Activated gamma-delta T cell treated with Interleukin-2 at 50 U/mL for 16 hours (primary cell): ENCODE measurements around the gene ANK2.

Experiments used
- DNase-seq: peaks from one replicate; pipeline ENCODE4 v3.0.0-alpha.2; 2020

The ANK2 gene

DNA sequence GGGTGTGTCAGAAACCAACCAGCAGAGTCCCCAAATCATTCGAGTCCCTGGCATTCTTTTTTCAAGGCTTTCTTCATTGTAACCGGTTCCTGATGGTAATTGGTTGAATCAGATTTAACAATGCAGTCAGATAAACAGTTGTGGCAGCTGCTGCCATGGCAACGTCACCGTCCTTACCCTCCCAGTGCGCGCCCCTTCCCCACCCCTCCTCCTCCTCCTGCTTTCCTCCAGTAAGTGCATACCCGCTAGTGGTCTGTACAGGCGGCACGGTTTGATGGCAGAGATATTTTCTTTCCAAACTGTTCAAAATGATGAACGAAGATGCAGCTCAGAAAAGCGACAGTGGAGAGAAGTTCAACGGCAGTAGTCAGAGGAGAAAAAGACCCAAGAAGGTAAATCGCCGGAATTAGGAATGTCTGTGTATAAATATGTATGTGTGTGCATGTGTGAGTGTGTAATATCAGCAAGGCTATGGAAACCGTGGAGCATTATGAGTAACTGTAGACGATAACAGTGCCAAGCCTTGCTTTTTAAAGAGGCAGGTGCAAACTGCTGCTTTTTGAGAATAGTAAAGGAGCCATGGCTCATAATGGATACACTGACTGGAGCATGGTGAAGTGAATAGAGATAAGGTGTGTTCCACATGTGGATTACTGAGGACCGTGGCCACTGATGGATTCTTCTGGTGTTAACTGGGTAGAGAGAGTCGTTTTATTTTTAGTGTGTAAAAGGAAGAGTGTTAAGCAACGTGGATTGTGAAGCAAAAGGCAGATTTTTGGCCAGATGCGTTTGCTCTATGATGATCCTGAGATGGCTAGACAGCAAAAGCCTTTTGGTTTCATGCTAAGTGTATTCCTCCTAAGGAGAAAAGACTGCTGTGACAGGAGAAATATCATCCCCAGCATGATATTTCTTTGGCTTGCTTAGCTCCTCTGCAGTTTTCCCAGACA, at the start of gene ANK2:
Gene ANK2 (plus strand): TSS at position 233 of the 950 bp plus-strand sequence. CDS start 76 bp downstream, at position 309.
- no peak for DNase-seq

DNA sequence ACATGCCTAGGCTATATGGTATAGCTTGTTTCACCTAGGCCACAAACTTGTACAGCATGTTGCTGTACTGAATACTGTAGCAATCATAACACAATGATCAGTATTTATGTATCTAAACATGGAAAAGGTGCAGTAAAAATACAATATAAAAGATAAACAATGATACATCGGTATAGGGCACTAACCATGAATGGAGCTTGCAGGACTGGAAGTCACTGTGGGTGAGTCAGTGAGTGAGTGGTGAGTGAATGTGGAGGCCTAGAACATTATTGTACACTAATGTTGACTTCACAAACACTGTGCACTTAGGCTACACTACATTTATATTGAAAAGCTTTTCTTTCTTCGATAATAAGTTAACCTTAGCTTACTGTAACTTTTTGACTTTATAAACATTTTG, 45.6 kb upstream of the ANK2 start:
- DNase-seq = no peak

DNA sequence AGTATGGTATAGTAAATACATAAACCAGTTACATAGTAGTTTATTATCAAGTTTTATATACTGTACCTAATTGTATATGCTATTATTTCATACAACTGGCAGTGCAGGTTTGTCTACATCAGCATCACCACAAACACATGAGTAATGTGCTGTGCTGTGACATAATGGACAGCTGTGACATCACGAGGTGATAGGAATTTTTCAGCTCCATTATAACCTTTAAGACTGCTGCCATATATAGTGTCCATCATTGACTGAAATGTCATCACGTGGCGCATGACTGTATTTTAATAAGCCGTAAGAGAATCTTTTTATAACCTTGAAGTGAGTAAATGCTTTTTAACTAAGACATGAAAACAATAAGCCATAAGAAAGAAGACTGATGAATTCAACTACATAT, 44.8 kb upstream of the ANK2 start:
- no peak for DNase-seq

DNA sequence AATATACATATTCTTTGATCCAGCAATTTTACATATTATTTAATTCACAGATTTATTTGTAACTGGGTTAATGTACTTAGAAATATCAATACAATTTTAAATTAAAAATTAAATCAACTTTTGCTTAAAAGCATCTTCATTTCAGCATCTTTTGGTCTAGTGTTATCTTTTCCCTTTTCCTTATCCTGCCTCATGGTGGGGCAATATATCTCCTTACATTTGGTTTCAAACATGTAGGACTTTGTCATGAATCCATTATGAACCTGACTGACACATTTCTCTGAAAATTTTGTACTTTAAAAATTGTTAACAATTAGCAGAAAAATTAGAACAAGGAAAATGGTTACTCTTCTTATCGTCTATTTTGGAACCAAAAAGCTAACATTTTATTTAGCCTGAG, 42.8 kb upstream of the ANK2 start:
- DNase-seq = no peak

DNA sequence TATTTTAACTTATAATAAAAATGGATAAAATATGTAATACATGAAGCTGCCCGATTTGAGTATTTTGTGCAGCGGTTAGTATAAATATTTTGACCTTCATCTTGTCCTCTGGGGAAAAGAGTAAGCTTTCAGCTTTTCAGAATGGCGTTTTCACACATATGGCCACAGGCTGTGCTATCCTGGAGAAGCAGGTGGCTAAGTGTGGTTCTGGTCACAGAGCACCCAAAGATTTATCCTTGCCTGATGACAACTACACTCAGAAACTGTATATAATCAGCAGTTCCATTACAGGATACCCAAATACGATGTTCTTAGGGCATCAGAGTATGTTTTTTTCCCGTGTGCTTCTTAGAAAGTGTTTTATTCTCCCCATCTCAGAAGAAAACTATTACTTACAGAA, 42.3 kb upstream of the ANK2 start:
- DNase-seq = no peak

DNA sequence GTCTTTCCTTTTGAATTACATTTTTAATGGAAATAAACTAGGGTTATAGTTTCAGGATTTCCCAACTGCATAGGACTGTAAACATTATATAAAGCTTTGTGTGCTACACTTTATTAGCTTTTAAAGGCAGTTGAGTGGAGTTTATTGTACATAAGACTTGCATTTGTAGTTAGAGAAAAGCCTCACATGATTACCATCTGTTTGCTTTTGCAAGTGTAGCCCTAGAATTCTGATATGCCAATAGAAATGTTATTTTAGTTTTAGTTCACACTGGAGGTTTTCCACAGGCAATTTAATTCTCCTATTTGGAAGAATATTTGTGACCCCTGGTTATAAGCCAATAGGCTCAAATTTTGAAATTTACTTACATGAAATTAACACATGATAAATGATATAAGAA, 41.3 kb upstream of the ANK2 start:
- no peak for DNase-seq

DNA sequence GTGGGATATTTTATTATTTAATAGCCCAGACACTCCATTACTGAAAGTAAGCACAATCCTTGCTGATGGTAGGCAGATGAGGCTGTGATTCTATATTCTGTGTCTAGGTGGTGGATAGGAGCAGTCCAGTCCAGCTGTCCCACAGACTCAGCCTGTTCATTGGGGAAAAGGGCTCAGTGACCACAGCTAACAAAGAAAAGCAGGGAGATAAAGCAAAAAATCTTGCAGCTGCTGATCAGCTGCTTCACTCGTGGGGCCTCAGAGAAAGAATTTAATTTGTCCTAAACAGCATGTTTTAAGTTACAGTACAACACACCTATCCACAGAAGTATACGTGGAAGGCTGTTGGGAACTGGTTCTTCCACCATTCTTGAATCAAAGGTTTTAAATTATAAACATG, 40.7 kb upstream of the ANK2 start:
- DNase-seq = no peak

DNA sequence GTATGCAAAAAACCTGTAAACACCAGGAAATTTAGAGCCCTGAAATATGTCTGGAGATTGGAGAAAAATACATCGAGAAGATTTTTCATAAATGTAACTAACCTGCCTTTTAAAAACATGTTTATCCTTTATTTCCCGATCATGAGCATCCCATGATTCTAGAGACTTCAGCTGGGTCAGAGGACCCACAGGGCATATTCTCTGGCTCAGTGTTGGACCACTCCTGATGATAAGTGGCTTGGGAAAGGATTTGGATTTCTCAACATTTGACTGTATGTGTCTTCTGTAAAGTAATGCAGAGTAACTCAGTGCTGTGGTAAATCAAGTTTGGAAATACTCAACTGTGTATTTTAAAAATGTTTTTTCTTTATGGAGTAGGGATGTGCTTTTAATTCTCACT, 40.0 kb upstream of the ANK2 start:
- DNase-seq = no peak

DNA sequence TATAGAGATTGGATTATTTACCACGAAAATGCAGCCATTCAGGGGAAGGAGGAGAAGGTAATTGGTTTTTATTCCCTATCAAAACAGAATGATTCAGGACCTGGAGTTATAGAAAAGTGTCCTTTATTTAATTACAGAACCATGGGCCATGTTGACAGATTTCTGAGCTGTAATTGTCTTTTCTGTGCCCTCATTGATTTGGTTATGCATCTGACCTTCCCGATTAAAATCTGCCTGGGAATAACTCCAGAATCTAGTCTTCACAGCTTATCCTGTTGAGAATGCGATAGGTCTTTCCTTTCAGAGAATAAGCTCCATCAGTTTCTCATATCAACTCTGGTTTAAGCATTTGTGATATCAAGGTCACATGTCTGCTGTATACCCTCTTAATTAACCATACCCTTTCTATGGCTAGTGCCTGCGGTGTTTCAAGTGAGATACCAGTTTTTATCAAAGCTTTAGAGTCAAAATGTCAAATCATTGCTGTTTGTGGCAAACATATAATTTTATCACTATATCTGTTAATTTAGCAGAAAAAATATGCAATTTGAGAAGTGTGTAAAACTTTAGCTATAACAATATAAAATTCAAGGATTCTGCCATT, 37.2 kb upstream of the ANK2 start:
- DNase-seq = no peak

DNA sequence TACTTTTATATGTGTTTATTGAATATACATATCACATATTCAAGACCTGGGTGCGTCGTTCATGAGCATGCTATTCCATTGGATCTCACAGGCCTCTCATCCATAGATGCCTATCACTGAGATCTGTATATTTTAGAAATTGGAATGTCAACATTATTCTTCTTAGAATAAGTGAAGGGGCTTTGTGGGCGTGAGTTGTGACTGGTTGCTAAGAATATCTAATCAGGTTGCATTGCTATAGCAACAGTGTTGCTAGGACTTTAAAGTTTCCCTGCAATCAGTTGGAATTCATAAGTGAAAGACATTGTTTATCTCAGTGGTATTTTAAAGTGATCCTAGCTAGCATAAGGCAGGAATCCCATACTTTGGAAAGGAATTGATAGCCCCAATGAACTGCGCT, 36.7 kb upstream of the ANK2 start:
- DNase-seq = no peak

DNA sequence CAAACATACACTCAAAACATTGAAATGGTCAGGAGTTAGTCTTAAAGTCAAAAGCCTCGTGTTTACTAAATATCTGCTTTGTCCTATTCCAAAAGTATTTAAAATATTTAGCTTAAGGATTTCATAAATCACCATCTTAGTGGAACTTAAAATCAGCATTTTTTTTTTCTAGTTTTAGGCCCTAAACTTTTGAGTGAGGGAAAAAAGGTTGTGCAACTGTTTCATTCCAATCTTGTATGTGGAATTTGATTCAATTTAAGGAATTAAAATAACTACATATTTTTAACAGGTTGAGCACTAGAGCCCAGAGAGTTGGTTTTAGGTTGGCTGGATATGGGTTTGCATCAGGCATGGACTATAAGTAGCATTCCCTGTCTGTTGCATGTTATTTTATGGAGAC, 35.7 kb upstream of the ANK2 start:
- no peak for DNase-seq

DNA sequence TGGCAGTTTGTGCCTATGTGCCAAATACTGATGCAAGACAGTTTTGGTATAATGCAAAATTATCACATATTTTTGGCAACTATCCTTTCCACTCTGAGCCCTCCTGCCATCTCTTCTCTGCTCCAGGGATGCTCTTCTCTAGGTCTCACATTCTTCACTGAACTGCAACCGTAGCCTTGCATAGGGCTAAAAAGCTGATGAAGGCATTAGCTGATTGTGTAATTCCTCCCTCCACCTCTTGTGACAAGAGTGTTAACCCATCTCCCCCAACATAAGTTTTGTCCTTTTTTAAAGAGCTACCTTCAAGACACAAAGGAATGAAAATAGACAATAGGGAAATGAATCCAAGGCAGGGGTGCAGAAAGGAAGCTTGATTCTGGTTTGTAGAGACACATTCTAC, 33.1 kb upstream of the ANK2 start:
- no peak for DNase-seq

DNA sequence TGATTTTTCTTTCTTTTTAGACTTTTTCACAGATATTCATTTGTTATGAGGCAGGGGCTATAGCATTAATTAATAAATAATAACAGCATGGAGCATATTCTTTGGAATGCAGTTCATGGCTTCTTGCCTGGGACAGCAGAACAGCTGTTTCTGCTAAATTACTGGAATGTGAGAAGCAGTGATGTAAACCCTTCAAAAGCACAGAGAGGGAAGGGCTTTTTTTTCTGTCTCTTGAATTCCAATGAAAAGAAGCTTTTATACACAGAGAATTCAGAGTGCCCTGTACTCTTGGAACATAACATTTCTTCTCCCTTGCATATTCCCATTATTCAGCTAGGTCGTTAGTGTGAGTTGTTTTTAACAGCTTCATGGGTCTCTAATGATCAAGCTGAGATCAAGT, 28.5 kb upstream of the ANK2 start:
- no peak for DNase-seq

DNA sequence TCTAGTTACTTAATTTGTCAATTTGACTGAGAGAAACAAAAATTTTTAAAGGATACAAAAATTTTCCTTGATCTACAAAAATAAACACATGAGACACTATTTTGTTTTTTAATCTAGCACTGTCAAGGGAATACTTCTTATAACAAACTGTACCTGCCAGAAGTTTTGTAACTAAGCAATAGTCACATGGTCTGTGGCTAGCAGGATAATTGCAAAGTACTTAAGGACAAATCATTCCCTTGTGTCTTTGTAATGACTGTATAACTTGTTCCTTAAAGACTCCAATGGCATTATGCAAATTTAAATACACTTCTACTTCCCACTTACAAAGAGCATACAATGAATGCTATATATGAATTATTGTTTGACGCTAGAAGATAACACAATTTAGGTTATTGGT, 25.1 kb upstream of the ANK2 start:
- no peak for DNase-seq

DNA sequence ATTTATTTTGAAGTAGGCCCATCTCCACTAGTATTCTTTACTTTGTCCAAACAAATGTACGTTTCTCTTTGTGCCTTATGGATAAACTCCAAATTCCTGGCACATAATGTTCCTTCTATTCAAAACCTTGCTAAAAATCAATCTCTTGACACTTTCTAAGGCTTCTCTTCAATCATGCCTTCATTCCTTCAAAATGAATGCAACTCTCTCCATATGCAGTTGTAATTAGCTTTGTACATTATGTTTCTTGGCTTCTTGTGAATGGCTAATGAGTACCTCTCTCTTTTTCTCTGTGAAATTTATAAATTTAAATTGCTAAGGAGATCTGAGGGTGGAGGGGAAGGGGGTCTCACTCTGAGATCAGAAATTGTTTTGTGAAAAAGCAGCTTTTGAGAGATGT, 24.0 kb upstream of the ANK2 start:
- no peak for DNase-seq

DNA sequence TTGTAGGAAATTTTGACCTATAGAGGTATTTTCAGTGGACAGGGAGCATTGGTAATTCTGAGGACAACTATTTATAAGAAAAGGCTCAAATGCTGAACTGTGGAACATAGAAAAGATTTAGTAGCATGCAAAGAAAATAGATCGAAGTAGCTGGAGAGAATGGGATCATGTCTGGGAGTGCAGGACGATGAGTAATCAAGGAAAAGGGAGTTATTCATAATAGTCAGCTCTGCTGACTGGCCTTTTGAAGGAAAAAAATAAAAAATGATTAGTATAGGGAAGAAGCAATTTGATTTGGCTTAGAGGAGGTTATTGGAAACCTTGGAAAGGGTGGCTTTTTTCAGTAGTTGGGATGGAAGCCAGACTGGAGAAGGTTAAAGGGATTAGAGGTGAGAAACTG, 22.9 kb upstream of the ANK2 start:
- no peak for DNase-seq

DNA sequence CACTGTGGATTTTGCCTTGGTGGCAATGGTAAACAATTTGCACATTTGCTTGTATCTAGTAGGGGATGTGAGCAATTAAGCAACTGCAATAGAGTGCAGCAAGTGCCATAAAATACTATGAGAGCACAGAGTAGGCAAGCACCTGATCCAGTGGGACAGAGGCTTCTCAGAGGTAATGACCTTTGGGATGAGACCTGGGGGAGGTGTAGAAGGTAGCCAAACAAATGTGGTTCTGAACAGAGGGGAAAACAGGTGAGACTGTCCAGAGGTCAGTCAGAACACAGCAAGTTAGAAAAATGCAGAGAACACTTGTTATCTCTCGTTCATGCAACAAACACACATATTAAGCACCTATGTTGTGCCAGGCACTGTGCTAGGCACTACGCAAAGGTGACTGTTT, 21.4 kb upstream of the ANK2 start:
- no peak for DNase-seq

DNA sequence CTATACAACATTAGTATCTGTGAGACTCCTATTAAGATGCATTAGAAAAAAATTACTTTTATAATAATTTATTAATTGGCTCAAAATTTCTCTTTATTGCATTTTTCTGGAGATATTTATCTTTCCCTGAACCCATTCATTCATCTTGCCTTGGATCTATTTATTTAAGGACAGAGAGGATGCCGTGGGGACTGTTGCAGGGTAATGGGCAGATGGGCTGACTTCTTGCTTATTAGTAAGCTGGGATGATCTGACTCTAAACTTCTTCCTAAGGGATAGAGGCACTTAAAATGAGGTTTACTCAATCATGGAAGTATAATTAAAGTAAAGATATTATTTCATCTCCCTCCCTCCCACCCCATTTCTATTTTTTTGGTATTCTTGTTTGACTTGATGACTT, 18.2 kb upstream of the ANK2 start:
- DNase-seq = no peak

DNA sequence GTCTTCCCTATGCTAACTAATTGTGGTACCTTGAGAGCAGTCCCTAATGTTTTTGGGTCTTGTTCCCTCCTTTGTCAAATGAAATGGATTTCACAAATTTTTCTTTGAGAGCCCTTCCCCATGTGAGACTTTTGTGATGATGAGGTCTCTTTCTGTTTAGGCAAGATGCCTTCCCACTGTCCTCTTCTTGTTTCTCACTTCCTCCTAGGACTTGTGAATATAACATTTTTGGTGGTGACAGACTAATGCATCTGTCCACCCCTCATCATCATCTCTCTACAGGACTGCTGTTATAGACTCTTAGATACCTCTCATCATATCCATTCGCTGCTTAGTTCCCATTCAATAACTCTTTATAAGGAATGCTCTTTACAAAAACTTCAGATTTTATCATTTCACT, 8.7 kb upstream of the ANK2 start:
- DNase-seq = no peak

DNA sequence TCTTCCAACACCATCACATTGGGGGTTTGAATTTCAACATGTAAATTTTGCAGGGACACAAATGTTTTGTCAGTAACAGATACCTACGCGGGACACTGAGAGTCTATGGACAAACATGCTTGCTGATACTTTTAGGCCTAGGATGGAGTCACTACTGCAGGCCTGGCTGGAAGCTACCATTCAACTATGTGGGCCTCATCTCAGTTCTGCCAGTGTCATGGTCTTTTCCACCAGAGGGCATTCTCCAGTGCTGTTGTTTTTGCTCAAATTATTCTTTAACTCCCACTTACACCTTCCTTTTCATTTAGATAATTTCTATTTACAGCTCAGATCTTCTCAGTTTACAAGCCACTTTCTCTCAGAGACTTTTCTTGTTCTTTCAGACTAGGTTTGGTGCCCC, 7.0 kb upstream of the ANK2 start:
- no peak for DNase-seq

DNA sequence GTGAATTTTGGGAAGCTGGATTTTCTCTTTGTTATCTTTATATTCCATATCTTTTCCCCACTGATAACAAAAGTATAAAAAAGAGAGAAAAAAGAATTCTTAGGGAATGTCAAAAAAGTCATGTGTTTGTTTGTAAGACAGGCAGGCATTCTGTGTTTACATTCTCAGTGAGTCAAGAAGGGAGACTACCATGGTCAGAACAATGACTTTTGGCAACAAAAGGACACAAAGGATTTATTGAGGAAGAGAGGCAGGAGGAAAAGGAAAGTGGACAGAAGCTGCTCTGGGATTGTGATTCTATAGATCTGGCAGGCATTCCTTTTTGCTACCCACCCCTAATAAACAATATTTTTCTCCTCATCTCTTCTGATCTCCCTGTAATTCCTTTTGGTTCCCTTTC, 5.9 kb upstream of the ANK2 start:
- no peak for DNase-seq

DNA sequence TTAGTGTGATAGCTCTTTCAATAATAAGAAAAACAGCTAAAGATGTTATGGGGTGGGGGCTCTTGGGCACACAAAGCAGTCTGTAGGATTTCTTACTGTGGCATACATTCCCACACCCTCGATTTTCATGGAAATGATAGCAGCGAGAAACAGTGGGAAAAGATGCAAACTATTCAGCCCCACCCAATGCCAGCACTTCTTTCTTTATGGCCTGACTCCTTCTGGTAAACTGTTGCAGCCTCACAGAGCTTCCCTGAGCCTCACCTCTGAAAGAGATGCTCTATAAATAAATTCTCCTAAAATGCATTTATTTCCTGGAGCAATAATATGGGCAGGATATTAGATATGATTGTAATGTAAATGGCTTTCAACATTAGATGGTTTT, 910 bp downstream of the ANK2 start:
- no peak for DNase-seq

DNA sequence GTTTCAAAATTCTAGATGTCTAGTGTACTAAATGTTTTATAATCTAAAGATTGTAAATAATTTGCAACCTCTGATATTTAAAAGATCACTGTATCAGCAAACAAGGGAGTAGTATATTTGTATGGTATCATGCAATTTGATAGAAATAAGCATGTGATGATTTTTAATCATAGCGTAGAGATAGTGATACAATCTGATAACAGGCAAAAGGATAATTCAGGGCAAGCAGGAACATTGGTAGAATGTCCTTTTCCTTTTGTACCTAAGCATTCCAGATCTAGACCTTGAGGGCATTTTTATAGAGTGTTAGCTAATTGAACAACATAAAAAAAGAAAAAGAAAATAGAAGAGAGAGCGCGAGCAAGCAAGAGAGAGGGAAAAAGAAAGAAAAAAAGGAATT, 1.4 kb downstream of the ANK2 start:
- no peak for DNase-seq

DNA sequence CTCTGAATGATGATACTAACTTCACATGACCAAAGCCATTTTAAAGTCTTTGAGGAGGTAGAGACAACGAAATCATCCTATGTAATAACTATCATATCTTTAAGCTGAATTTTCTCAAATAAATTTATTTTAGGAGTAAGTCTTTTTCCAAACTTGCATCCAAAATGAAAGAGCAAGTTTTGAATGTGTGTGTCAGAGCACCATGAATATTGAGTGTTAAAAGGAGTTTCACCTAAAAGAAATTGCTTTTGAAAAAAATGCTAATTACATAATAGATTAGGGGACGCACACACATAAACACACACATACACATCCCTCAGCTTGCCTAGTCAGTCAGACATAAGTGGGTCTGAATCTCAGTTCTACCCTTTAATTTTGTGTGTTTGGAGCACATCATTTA, 1.9 kb downstream of the ANK2 start:
- DNase-seq = no peak
